Stimulated activated naive CD8-positive, alpha-beta T cell treated with anti-CD3 and anti-CD28 coated beads, Interleukin-15, Interleukin-2, amounts not matched to agents 100 ng/mL and 50 ng/mL, for 24 hours (primary cell): ENCODE results near the gene SHC3.

Experiments used
- H3K27ac Mint-ChIP-seq: one replicate; pipeline ENCODE4 v1.8.0; 2021; ENCODE audit warnings: mild to moderate bottlenecking, mixed read lengths
- H3K27me3 Mint-ChIP-seq: one replicate; pipeline ENCODE4 v1.8.0; 2021; ENCODE audit warnings: mixed read lengths
- H3K36me3 Mint-ChIP-seq: one replicate; pipeline ENCODE4 v1.8.0; 2021; ENCODE audit warnings: low read depth, mixed read lengths
- H3K4me1 Mint-ChIP-seq: one replicate; pipeline ENCODE4 v1.8.0; 2021; ENCODE audit warnings: low read depth, mixed read lengths
- H3K4me3 Mint-ChIP-seq: one replicate; pipeline ENCODE4 v1.8.0; 2021; ENCODE audit warnings: mild to moderate bottlenecking, mixed read lengths
- H3K9me3 Mint-ChIP-seq: one replicate; pipeline ENCODE4 v1.8.0; 2021; ENCODE audit warnings: mixed read lengths

SHC3 gene

DNA sequence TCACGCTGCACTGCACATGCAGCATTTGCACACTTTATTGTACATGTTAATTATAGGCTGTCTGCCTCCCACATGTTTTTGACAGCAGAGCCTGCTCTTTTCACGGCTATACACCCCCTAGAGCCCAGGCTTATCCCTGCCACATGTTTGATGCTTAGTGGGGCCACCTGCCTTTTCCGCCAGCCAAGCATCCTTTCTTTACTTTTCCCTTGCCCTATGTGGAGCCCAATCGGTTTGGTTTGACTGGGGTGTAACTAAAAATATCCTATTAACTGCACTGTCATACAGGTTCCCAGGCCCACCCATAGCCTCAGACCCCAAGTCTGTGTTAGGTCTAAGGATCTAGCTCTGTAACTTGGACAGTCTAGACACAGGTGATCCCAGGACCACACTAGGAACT lies 206.2 kb downstream of the SHC3 start:
- no peaks in the 10 kb centered on the region for H3K36me3 Mint-ChIP-seq
- no peak overlapping the region for H3K27ac Mint-ChIP-seq
- peaks cover 16% of the 10 kb centered on the region for H3K4me1 Mint-ChIP-seq
- H3K9me3 Mint-ChIP-seq: no peaks in the 10 kb centered on the region
- H3K4me3 Mint-ChIP-seq: no peak overlapping the region
- peaks cover 12% of the 10 kb centered on the region for H3K27me3 Mint-ChIP-seq

DNA sequence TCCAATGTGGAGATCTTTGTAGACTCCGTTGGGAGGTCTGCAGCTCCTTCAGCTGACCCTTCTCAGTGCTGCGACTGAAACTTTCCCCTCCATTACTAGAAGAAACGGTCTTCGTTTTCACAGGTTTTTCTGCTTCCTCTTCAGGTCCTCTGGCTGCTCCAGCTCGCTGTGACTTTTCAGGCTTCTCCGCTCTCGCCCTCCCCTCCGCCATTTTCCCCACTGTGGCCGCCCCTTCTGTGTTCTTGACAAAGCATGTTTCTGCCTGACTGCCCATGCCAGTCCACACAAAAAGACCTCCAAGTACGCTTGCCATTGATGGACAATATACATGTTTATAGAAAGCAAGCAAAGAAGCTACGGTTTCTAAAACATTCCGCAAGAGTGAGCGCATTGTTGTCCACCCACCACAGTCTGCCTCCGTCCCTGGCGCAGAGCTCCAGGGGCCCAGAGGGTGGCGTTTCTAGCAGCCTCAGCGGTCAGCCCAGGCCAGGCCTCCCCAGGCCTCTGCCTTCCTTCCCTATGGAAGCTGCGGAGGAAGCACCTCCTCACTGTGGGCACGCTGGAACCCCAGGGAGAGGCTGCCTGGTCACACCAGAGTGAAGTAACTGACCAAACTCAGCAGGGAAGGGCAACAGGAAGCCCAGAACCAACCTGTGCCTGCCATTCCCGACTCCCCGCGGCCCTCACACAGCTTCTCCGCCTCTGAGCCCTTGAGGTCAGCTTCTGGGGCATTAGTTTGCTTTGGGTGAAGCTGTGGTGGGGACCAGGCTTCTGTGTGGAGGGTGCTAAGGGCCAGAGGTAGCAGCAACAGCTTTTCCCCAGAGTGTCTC lies 207.3 kb downstream of the SHC3 start:
- no peak overlapping the region for H3K4me3 Mint-ChIP-seq
- peaks cover 5% of the 10 kb centered on the region for H3K4me1 Mint-ChIP-seq

DNA sequence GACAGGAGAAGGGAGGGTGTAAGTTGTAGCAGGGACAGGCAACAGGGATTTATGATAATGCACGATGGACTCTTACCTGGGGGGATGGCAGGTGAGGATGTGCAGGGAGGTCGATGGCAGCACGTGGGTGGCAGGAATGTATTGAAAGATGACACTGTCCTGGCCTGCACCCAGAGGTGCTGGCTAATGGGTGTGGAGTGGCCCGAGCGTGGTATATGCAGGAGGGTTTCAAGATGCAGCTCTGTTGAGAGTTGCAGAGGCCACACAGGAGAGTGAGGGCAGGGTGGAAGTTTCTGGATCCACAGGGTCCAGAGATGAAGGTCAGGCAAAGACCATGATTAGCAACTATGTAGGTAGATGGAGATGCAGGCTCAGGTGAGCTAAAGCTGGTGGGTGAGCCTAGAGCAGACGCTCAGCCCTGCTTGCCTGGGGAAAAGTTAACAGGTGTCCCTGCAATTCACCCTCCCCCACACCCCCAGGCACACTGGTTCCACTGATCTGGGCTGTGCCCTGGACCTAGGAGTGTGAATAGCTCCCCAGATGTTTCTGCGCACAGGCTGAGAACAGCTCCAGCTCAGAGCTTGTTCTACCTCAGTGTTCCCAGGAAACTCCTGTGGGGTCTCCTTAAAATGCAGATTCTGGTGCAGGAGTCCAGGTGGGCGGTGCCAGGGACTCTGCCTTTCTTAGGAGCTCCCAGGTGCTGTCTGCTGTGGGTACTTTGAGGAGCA lies 208.8 kb downstream of the SHC3 start:
- Mint-ChIP-seq H3K9me3 (no peaks in the 10 kb centered on the region), H3K4me3 (no peak overlapping the region), H3K27me3 (peaks cover 8% of the 10 kb centered on the region), H3K4me1 (no peaks in the 10 kb centered on the region), H3K36me3 (no peaks in the 10 kb centered on the region), H3K27ac (no peak overlapping the region)

More for the DNA sequence above, 207.3 kb downstream of the SHC3 start:
- H3K9me3 Mint-ChIP-seq: no peaks in the 10 kb centered on the region
- H3K36me3 Mint-ChIP-seq: no peaks in the 10 kb centered on the region
- H3K27ac Mint-ChIP-seq: no peak overlapping the region
- peaks cover 8% of the 10 kb centered on the region for H3K27me3 Mint-ChIP-seq

DNA sequence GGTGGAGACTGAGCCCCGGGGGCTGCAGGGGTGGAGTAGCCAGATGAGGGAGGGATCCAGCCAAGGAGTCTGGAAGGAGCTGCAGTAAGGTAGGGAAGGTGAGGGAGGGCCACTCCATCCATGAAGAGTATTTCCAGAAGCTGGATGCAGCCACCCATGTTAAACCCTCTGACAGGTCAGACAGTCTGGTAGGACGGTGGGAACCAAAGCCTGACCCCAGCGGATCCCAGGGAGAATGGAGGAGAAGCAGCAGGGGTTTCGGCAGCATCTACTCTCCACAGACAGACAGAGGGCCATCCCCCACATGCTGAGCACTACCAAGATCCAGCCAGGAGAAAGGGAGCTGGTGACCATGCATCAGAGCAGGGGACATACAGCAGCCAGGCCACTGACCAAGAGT lies 209.8 kb downstream of the SHC3 start:
- Mint-ChIP-seq H3K4me3 (no peak overlapping the region), H3K9me3 (no peaks in the 10 kb centered on the region), H3K4me1 (no peaks in the 10 kb centered on the region)

DNA sequence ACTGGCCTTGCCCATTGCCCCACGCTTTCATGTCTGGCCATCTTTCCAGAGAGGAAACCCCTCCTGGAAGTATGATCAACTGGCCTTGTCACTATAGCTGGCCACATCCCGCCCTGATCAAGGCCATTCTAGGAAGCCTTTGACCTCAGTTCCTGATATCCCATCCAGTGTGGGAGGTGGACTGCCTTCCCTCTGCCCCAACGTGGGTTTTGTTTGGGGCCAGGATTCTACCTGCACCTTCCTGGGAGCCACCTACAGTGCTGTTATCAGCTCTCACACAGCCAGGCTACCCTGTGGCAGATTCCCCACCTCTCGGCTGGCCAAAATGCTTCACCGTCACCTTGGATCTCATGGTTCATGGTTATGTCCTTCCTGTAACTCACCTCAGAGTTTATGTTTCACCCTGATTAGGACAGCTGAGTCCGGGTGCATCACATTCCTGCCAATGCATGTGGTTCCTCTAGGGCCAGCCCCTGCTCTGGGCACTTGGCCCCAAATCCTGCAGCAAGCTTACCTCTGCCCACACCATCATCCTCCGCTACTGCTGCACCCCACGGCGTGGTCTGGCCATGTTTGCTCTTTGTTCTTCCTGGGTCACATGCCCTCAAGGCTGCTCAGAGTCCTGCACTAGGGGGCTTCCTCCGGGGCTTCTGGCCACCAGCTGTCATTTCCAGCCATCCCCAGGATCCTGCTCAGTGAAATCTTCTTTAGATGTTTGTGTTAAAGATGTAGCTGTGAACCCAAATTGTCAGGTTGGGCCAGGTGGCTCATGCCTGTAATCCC lies 211.5 kb downstream of the SHC3 start:
- Mint-ChIP-seq H3K9me3 (no peaks in the 10 kb centered on the region), H3K4me1 (no peaks in the 10 kb centered on the region), H3K36me3 (no peaks in the 10 kb centered on the region), H3K4me3 (no peak overlapping the region), H3K27ac (no peak overlapping the region), H3K27me3 (peaks cover 5% of the 10 kb centered on the region)

More for the DNA sequence above, 209.8 kb downstream of the SHC3 start:
- Mint-ChIP-seq H3K27ac (no peak overlapping the region), H3K36me3 (no peaks in the 10 kb centered on the region), H3K27me3 (peaks cover 8% of the 10 kb centered on the region)

DNA sequence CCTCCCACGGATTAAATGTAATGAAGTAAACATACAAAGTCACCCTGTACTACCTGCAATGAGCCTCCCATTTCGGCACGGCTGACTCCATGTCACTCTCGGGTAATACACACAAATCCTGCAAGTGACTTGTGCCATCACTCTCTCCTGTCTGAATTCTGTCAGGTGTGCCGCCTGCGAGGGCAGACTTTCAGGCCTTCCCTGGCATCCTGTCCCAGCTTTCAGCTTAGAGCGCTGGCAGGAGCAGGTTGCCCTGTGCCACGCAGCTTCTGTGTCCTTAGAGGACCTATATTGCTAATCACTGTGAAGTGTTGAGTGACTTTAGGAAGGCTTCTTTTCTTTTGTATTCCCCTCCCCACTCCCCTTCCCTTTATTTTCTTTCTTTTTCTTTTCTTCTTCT lies 213.1 kb downstream of the SHC3 start:
- Mint-ChIP-seq H3K4me1 (no peaks in the 10 kb centered on the region), H3K9me3 (no peaks in the 10 kb centered on the region)

DNA sequence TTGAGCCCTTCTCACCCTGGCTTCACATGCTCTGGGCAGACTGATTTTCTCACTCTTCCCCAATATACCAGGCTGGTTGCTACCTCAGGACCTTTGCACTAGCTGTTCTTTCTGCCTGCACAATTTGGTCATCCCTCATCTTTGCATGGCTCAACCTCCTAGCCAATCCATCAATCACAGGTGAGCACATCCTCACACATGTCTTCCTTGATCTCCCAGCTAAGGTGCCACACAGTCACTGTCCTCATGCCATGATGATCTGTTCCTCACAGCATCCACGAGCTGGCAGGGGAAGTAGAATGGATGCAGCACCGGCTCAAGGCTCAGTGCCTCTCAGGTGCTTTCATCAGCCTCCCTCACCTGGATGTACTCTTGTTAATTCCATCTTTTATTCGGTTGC lies 218.0 kb downstream of the SHC3 start:
- Mint-ChIP-seq H3K36me3 (no peaks in the 10 kb centered on the region), H3K4me3 (no peak overlapping the region), H3K27ac (no peak overlapping the region), H3K9me3 (no peaks in the 10 kb centered on the region), H3K27me3 (peaks cover 23% of the 10 kb centered on the region), H3K4me1 (no peaks in the 10 kb centered on the region)

More for the DNA sequence above, 213.1 kb downstream of the SHC3 start:
- no peak overlapping the region for H3K27ac Mint-ChIP-seq
- H3K4me3 Mint-ChIP-seq: no peak overlapping the region
- peaks cover 14% of the 10 kb centered on the region for H3K27me3 Mint-ChIP-seq
- H3K36me3 Mint-ChIP-seq: no peaks in the 10 kb centered on the region

DNA sequence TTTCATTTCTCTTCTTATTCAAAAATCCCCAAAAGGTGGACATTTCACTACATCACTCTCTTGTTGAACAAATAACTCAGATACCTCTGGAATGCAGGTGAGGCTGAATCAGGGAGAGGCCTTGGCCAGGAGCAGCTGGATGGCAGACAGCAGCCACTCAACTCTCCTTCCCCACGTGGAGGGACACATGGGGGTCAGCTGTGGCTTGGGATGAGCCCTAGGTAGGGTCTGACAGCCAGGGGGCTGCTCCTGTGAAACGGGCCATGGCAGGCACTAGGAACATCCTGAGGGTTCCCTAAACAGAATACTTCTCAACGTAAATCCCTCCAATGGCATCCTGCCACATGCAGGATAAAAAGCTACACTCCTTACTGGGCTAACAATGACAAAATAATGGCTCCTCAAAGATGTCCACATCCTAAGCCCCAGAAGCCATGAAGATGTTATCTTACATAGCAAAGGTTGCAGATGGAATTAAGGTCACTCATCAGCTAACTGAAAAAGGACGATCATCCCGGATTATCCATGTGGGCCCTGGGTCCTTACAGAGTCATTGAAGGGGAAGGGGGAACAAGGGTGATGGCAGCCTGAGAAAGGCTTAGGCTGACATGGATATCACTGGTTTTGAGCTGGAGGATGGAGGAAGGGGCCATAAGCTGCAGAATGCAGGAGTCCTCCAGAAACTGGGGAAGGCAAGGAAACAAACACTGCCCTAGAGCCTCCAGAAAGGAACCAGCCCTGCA lies 218.7 kb downstream of the SHC3 start:
- no peaks in the 10 kb centered on the region for H3K36me3 Mint-ChIP-seq
- no peak overlapping the region for H3K27ac Mint-ChIP-seq
- H3K4me1 Mint-ChIP-seq: no peaks in the 10 kb centered on the region
- H3K27me3 Mint-ChIP-seq: peaks cover 29% of the 10 kb centered on the region
- no peak overlapping the region for H3K4me3 Mint-ChIP-seq
- no peaks in the 10 kb centered on the region for H3K9me3 Mint-ChIP-seq

DNA sequence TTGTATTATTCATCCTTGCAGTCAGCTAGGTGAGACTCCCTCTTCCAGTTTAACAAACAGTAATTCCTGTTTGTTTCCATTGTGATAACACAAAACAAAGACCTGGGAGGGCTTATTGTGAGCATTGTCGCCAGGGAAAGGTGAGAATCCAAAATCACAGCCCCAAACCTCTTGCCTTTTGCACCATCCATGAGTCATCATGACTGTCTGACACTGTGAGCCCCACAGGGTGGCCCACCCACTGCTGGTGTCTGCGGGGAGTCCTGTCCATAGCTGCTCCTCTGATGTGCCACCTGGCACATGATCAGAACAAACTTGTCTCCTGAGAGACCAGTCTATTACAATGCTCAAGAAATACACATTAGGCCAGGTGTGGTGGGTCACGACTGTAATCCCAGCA lies 221.1 kb downstream of the SHC3 start:
- peaks cover 38% of the 10 kb centered on the region for H3K27me3 Mint-ChIP-seq
- H3K27ac Mint-ChIP-seq: no peak overlapping the region
- H3K36me3 Mint-ChIP-seq: no peaks in the 10 kb centered on the region
- no peaks in the 10 kb centered on the region for H3K9me3 Mint-ChIP-seq
- H3K4me3 Mint-ChIP-seq: no peak overlapping the region
- H3K4me1 Mint-ChIP-seq: peaks cover 6% of the 10 kb centered on the region
